ENCODE measurements around the gene UBE2M.
A peak's percentile ranks its signal among the peaks of the same experiment; 100 is the strongest.
"Not testable (repeated sequence)": the region's sequence is repeated elsewhere in the genome, so short reads cannot be mapped to it uniquely, and the experiment has no call there.

UBE2M gene

DNA sequence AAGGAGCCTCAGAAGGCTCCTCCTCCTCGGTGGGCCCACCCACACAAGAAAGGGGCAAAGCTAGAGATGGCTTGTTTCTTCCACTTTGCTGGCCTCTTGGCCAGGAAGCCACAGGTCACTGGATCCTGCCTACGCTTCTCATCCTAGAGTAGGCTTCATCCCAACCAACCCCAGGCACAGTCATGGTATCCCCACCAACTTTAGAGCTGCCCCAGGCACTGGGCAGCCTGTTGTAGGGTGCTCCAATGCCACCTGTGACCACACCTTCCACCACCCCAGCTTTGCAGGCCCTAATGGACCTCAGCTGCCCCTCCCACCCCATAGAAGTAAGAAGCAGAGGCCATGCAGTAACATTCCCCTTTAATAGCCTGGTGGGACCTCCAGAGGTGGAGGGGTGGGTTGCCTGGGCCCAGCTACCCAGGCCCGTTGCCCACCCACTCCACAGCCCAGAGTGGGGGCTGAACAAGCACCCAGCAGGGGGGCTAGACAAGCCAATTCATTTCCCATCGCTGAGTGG, 3.0 kb downstream of the UBE2M start:
- DNase-seq (ENCODE audit: low read depth in 2 of 2), result no peak

DNA sequence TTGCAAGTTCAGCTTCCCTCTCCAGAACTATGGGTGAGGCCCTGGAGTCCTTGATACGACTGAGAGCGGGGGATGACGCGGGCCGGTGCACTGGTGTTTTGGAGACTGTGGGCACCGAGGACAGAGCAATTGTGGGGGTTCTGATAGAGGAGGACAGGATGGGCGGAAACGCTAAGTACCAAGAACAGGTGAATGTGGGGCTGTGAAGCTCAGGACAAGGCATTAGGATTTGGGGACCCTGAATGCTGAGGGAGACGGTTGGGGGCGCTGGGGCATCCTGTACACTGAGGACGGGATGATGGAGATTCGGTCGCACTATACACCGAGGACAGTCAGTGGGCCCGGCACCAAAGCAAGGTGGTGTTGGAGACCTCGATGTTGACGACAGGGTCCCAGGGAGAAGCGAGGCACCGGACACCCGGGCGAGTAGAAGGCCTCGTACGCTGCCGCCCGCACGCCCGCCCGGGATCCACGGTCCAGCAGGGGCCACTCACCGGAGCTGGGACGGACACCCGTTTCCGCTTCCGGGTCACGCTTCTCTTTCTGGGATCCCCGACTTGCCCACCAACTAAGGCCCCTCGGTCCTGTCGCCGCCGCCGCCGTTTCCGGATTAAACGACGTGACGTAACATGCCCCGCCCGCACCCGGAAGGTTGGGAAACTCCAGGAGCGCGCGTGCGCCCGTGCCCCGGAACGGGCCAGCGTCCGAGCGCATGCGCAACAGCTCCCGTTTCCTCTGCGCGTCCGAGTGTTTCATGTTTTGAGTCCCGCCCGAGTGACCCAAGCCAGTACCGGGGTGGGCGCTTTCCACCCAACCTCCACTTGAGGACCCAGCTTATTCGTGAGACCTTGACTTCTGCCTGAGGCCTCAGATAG, 3.7 kb downstream of the UBE2M start, which contains the start of gene CHMP2A:
Gene CHMP2A (minus strand): TSS at position 612 of the 875 bp plus-strand sequence. CDS start 893 bp downstream, outside the sequence.
- peak; percentile 93 to 97 for DNase-seq (ENCODE audit: low read depth in 2 of 2)

DNA sequence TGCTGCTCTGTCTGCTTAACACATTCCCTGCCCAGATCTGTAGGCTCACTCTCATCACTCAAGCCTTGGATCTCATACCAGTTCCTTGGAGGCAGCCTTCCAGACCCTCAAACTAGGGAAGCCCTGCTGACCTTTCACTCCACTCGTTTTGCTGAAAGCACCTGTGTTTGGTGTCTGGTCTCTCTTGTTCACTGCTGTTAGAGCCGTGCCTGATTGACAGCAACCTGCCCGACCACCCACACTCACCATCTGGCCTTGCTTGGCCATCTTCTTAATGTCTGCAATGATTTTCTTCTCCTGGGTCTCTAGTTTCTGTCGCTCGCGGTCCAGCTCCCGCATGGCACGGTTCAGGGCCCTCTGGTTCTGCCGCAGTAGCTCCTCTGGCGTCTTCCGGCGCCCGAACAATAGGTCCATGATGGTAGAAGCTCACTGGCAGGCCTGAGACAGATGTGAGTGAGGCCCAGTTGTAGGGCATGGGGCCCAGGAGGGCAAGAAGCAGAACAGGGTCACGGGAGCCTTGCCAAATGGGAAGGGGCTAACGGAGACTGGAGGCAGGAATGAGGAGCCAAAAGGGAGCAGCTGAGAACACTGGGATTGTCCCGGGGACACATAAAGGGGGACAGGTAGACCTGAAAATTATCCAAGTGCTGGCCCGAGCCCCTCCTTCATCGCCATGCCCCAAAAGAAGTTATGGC, 4.5 kb downstream of the UBE2M start:
- DNase-seq (ENCODE audit: low read depth in 2 of 2), result no peak

DNA sequence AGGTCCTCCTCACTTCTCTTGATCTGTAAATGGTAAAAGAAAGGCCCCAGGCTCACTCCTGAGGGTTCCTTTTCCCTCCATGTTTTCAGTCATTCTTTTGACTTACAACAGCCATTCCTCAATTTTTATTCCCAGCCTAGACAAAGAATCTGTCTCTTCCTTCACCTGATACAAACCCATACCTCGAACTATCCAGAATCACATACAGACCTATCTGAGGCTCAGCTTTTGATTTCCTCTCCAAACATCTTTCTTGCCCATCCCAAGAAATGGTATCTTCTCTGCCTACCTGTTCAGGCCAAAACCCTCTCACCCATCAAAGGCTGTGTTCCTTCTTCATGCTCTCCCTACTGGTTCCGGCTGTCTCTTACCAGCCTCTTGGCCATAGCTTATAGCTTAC, 5.8 kb downstream of the UBE2M start:
- DNase-seq (ENCODE audit: low read depth in 2 of 2), result no peak

DNA sequence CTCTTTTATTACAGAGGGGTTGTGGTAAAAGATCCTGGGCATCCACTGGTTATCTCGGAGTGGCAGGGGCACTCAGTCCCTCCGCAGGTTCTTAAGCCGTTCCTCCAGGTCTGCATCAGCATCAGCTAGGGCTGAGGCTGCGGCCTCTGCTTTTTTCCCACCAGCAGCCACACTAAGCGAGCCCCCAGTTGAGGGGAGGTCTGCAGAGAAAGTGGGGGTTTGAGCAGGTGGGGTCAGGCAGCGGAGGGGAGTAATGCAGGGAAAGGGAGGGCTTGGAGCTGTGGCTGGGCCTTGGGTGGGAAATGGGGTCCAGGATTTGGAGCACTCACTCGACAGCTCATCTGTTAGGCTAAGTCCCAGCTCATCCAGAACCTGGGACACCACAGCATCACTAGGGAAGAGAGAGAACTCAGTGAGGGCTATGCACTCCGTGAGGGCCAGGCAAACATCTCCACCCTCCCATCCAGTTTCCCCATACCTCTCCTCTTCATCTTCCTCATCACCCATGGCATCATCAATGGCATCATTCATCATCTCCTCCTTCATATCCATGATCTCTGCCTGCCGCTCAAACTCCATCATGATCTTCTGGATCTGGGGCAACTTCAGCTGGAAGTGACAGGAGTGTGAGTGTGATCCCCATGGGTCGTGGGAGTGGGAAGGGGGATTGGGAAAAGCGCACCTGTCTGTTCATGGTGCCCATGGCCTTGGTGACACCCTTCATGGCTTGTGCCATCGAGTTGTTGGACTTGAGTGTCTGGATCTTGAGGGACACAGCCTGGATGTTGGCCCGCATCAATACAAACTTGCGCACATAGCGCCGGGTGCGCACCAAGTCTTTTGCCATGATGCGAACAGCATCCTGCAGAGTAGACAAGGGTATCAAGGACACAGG, 6.6 kb downstream of the UBE2M start:
- DNase-seq (ENCODE audit: low read depth in 2 of 2), result no peak

DNA sequence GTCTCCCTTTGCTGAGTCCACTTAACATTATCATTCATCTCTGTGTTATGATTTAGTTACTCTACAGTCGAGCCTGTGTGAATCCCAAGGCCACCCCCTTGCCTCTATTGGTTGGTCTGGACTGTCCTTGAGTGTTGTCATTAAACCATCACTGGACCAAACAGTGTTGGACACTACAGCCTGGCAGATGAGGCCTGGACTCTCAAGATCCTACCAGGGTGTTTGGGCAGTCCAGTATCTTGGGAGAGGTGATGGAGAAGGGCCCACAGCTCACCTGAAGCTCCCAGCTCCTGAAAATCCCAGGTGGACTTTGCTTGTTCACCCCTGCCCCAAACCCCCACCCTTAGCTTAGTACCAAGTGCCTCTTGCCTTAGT, 7.3 kb downstream of the UBE2M start:
- no peak for DNase-seq (ENCODE audit: low read depth in 2 of 2)

DNA sequence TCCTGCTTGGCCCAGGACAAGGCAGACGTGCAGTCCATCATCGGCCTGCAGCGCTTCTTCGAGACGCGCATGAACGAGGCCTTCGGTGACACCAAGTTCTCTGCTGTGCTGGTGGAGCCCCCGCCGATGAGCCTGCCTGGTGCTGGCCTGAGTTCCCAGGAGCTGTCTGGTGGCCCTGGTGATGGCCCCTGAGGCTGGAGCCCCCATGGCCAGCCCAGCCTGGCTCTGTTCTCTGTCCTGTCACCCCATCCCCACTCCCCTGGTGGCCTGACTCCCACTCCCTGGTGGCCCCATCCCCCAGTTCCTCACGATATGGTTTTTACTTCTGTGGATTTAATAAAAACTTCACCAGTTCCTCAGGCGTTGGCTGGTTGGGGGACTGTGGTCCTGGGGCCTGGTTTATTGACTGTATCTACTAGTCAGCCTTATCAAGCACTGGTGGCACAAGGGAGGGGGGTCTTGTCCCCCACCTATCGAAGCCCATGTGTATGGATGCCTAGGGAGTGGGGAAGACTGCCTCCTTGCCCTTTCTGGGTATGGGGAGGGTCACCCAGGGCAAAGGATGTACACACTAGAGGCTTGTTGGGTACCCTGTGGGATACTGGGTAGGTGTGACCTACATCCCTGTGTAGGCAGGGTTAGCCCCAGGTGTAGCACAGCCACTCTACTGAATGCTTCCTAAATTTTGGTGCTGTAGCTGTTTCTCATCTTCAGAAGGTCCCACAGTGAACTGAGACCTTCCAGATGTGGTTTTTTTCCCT, 7.9 kb downstream of the UBE2M start:
- no peak for DNase-seq (ENCODE audit: low read depth in 2 of 2)

DNA sequence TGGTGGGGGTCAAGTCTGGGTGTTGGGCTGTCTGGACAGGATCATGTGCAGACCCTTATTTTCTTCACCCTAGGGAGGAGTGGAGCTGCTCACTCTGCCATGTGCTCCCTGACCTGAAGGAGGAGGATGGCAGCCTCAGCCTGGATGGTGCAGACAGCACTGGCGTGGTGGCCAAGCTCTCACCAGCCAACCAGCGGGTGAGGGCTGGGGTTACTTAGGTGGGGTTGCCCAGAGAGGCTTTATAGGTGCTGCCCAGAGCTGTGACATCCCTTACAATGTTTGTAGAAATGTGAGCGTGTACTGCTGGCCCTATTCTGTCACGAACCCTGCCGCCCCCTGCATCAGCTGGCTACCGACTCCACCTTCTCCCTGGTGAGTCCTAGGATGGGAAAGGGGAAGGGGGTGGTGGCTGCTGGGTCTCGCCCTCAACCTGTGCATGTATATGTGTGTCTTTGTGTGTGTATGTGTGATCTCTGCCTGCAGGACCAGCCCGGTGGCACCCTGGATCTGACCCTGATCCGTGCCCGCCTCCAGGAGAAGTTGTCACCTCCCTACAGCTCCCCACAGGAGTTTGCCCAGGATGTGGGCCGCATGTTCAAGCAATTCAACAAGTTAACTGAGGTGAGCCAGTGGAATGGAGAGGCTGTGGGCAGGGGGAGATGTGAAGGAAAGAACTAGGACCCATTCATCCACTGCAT, 8.6 kb downstream of the UBE2M start:
- DNase-seq (ENCODE audit: low read depth in 2 of 2), result no peak

DNA sequence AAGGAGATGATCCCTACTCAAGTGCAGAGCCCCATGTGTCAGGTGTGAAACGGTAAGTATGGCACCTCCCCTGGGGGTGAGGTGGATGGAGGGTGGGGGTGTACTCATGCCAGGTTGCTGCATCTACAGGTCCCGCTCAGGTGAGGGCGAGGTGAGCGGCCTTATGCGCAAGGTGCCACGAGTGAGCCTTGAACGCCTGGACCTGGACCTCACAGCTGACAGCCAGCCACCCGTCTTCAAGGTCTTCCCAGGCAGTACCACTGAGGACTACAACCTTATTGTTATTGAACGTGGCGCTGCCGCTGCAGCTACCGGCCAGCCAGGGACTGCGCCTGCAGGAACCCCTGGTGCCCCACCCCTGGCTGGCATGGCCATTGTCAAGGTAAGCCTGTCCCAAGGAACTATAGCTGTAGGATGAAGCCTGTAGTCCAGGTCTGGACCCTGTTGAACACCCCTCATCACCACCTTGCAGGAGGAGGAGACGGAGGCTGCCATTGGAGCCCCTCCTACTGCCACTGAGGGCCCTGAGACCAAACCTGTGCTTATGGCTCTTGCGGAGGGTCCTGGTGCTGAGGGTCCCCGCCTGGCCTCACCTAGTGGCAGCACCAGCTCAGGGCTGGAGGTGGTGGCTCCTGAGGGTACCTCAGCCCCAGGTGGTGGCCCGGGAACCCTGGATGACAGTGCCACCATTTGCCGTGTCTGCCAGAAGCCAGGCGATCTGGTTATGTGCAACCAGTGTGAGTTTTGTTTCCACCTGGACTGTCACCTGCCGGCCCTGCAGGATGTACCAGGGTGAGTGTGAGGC, 9.3 kb downstream of the UBE2M start:
- DNase-seq (ENCODE audit: low read depth in 2 of 2), result no peak

DNA sequence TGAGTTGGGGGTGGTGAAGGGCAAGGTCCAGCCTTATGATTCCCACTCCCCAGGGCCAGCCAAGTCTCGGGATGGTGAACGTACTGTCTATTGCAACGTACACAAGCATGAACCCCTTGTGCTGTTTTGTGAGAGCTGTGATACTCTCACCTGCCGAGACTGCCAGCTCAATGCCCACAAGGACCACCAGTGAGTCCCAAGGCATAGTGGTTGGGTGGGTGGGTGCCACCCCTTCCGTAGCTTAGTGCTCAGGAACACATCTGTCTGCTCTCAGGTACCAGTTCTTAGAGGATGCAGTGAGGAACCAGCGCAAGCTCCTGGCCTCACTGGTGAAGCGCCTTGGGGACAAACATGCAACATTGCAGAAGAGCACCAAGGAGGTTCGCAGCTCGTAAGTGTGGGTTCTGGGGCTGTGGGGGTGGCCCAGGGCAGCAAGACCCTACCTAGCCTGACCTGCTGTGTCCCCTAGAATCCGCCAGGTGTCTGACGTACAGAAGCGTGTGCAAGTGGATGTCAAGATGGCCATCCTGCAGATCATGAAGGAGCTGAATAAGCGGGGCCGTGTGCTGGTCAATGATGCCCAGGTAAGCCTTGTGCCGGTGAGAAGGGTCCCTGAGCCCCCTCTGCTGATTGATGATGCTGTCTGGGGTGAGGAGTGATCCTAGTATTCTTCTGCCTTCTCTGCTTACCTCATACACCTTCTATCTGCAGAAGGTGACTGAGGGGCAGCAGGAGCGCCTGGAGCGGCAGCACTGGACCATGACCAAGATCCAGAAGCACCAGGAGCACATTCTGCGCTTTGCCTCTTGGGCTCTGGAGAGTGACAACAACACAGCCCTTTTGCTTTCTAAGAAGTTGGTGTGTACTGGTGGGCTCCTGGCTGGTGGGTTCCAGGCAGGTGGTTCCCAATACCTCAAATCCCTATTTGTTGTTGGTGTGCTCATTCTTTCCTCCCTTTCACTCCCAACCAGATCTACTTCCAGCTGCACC, 10.8 kb downstream of the UBE2M start:
- DNase-seq (ENCODE audit: low read depth in 2 of 2), result no peak

DNA sequence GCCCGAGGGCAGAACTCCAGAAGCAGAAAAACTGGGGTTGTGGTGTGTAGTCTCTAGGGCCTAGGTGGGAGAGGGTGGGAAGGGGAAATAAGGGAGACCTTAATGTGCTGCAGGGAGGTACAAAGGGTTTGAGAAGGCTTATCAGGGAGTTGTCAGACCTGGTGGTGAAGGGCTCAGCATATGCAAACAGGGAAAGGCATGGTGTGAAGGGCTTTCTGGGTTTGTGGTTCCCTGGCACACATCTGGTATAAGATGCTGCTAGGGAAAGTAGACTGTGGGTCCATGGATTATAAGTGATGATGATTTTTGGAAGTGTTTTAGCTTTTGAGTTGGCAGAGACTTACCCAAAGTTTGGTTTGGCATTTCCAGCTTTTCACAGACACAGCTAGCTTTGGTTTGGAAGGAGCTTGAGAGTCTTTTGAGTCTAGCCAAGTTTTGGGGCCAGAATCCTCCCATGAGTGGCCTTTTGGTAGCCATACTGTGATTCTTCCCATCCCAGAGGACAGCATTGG, 12.3 kb downstream of the UBE2M start:
- no peak for DNase-seq (ENCODE audit: low read depth in 2 of 2)

DNA sequence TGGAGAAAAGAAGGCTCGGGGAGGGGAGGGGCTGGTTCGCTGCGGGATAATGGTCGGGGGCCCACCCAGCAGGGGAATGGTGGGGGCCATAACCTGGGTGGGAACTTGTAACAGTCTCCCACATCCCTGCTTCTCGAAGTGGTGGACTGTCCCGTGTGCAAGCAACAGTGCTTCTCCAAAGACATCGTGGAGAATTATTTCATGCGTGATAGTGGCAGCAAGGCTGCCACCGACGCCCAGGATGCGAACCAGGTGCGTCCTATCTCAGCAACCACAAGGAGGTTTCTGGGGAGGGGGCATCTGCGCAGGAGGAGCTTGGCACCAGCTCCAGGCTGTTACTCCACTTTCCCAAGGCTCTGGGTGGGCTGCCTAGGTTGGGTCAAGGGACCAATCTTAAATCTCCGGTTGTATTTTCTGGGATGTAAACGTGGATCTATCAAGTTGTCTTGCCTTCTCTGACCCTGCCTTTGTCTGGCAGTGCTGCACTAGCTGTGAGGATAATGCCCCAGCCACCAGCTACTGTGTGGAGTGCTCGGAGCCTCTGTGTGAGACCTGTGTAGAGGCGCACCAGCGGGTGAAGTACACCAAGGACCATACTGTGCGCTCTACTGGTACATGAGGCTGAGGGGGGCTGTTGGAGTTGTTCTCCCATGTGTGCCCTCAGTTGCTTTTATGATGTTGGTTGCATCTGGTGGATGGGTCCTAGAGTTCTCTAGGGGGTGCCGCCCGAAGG, 13.0 kb downstream of the UBE2M start:
- DNase-seq (ENCODE audit: low read depth in 2 of 2), result no peak

DNA sequence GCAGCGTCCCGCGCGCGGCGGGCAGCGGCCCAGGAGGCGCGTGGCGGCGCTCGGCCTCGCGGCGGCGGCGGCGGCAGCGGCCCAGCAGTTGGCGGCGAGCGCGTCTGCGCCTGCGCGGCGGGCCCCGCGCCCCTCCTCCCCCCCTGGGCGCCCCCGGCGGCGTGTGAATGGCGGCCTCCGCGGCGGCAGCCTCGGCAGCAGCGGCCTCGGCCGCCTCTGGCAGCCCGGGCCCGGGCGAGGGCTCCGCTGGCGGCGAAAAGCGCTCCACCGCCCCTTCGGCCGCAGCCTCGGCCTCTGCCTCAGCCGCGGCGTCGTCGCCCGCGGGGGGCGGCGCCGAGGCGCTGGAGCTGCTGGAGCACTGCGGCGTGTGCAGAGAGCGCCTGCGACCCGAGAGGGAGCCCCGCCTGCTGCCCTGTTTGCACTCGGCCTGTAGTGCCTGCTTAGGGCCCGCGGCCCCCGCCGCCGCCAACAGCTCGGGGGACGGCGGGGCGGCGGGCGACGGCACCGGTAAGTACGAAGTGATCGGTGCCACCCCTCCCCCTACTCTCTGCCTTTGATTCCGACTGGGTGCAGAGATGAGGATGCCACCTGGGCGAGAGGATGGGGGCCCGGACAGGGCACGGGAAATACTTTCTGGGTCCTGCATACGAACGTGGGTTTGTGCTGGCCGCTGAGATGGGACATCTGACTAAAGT, 13.7 kb downstream of the UBE2M start:
- peak; percentile 54 for DNase-seq (ENCODE audit: low read depth in 2 of 2)

DNA sequence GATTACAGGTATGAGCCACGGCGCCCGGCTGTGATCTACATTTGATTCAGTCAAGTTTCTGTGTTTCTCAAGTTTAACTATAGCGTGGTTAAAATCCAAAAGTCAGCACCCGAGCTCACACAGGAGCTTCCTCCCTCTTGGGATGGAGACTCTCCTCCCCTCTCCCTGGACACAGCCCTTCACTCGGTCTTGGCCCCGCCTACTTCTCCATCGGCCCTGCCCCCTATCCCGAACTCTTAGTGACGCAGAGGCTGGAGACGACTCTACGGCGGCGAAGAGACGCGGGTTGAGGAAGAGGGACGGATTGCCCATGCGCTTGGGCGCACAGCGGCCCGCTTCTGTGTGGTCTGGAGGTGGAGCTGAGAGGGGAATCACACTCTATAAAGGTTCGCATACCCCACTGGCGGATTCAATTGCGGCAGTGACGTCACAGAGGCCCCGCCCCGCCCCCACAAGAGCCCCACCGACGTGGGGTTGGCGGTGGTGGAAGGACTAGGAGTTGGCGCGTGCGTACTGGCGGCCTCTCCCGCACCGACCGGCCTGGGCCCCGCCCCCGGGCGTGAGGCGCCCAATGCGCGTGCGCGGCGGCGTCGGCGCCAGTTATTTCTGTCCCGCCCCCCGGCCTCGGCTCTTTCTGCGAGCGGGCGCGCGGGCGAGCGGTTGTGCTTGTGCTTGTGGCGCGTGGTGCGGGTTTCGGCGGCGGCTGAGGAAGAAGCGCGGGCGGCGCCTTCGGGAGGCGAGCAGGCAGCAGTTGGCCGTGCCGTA, 14.4 kb downstream of the UBE2M start, which contains the start of gene TRIM28:
Gene TRIM28 (plus strand): TSS at position 239 of the 765 bp plus-strand sequence. CDS start 694 bp downstream, outside the sequence.
- peak; percentile 100 for DNase-seq (ENCODE audit: low read depth in 2 of 2)

DNA sequence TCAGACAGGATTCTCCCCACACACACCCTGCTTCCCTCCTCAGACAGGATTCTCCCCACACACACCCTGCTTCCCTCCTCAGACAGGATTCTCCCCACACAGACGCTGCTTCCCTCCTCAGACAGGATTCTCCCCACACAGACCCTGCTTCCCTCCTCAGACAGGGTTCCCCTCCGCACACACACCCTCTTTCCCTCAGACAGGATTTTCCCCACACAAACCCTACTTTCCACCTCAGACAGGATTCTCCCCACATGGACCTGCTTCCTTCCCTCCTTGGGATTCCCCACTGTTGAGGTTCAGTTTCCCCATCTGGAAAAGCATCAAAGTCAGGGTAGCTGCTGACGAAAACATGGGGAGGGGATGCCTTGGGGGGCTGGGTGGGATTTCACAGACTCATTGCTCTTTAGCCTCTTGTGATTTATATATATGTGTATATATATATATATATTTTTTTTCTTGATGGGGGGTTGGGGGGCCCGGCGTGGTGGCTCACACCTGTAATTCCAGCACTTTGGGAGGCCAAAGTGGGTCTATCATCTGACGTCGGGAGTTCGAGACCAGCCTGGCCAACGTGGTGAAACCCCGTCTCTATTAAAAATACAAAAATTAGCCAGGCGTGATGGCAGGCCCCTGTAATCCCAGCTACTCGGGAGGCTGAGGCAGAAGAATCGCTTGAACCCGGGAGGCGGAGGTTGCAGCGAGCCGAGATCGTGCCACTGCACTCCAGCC, 15.6 kb downstream of the UBE2M start:
- not testable (repeated sequence) for DNase-seq (ENCODE audit: low read depth in 2 of 2)
